BJ (cell line): ENCODE results near the gene GTF2B. TPM values are rescaled to one million over a fixed set of nuclear protein-coding genes. Genes with fewer than 3 reads are reported as not detected.
A peak's percentile ranks its signal among the peaks of the same experiment; 100 is the strongest.
"Not testable (repeated sequence)": the region's sequence is repeated elsewhere in the genome, so short reads cannot be mapped to it uniquely, and the experiment has no call there.

ENCODE experiments used
- CTCF ChIA-PET: fragments of 350-600 bp; formaldehyde crosslinking; extraction: SDS; loops from one replicate; lab custom pipeline; 2021; ENCODE audit warnings: antibody characterized with exemption, inconsistent platforms; lab: Yijun Ruan, JAX
- POLR2A ChIA-PET: fragments of 300-600 bp; sonication (Branson Sonifier 250); formaldehyde crosslinking; extraction: SDS; loops from one replicate; lab custom pipeline; 2021; ENCODE audit warnings: antibody characterized with exemption; lab: Charles Lee
- DNase-seq: peaks from one replicate; pipeline ENCODE4 v3.0.0-alpha.2; 2011; ENCODE audit warnings: low read depth
- H3K27me3 ChIP-seq: 2 replicates; pipeline ENCODE4 v1.6.0; 2011; ENCODE audit warnings: low read length; ENCODE audit not compliant: control insufficient read depth, insufficient read depth
- H3K36me3 ChIP-seq: 2 replicates; pipeline ENCODE4 v1.5.1; 2011; ENCODE audit warnings: low read length; ENCODE audit not compliant: control insufficient read depth, insufficient read depth
- H3K4me3 ChIP-seq: 2 replicates; pipeline ENCODE4 v1.5.1; 2011; ENCODE audit warnings: low read depth, mild to moderate bottlenecking, control low read depth, low read length
- polyA minus RNA-seq: library from RNA; depleted of rRNA, polyadenylated mRNA; stranded (reverse); fragments of >200 nt; gene quantifications from 2 replicates; pipeline ENCODE4 v1.2.3, GENCODE V29; 2011; rRNA and poly(A)+ RNA removed
- polyA plus RNA-seq: library from polyadenylated mRNA; depleted of rRNA; stranded (reverse); fragments of >200 nt; gene quantifications from 2 replicates; pipeline ENCODE4 v1.2.3, GENCODE V29; 2011; rRNA removed
- TF ChIP-seq, protein P1 (sequence below): IDR thresholded peaks from 2 replicates; pipeline ENCODE4 v1.5.1; 2011; ENCODE audit warnings: low read depth, mild to moderate bottlenecking, control low read depth, inconsistent platforms, low read length, moderate library complexity; ENCODE audit not compliant: insufficient read depth

GTF2B gene, protein sequence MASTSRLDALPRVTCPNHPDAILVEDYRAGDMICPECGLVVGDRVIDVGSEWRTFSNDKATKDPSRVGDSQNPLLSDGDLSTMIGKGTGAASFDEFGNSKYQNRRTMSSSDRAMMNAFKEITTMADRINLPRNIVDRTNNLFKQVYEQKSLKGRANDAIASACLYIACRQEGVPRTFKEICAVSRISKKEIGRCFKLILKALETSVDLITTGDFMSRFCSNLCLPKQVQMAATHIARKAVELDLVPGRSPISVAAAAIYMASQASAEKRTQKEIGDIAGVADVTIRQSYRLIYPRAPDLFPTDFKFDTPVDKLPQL
- 22.4 and 39.4 TPM in 2 replicates for polyA plus RNA-seq
- polyA minus RNA-seq: 12.1 and 12.2 TPM in 2 replicates

DNA sequence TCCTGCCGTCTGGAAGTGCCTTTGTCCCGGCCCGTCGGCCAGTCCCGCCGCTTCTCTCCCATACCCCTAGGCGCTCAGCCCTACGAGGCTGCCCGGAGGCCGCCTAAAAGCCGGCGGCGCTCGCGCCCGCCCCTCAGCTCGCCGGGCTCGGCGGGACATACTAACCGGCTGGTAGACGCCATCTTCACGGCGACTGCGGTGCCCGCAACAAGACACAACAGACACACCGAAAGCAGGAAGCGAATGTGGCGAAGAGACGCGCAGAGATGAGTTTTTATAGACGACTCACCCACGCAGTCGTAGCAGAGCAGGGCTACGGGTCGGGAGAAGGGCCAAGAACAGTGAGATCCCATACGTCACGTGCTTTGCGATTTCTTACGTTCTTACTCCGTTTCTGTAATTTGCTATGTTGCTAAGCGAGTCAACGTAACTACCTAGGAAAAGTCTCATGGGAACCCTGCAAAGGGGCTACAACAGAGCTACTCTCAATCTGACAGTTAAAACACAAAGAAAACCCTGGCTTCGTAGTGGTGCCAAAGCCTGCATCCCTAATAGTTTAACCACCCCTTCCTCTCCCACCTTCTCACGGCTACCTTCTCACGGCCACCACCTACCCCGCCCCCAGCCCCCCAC is at the start of gene GTF2B:
Gene GTF2B (minus strand): TSS at position 250 of the 633 bp plus-strand sequence. CDS start 68 bp downstream, at position 182.
- Histone ChIP-seq H3K36me3 (0 out of 2 replicates have a peak, but pooled peaks cover 1% of the 10 kb centered on the region), H3K4me3 (peak within 1 kb of the TSS; percentile 86), H3K27me3 (no peaks in the 10 kb centered on the region)
- ChIA-PET CTCF (interaction anchor here (1.0 to 3.1 kb wide), 3 partner anchors 11 to 16 kb away, joined by 3 to 18 read pairs (median 5); no protein-coding TSS in a partner anchor), POLR2A (interaction anchor here (0.7 kb wide), 1 partner anchor 1012 kb away, joined by 7 read pairs; no protein-coding TSS in a partner anchor)
- TF ChIP-seq, protein P1, sequence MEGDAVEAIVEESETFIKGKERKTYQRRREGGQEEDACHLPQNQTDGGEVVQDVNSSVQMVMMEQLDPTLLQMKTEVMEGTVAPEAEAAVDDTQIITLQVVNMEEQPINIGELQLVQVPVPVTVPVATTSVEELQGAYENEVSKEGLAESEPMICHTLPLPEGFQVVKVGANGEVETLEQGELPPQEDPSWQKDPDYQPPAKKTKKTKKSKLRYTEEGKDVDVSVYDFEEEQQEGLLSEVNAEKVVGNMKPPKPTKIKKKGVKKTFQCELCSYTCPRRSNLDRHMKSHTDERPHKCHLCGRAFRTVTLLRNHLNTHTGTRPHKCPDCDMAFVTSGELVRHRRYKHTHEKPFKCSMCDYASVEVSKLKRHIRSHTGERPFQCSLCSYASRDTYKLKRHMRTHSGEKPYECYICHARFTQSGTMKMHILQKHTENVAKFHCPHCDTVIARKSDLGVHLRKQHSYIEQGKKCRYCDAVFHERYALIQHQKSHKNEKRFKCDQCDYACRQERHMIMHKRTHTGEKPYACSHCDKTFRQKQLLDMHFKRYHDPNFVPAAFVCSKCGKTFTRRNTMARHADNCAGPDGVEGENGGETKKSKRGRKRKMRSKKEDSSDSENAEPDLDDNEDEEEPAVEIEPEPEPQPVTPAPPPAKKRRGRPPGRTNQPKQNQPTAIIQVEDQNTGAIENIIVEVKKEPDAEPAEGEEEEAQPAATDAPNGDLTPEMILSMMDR: no peak
- peak; percentile 77 for DNase-seq

DNA sequence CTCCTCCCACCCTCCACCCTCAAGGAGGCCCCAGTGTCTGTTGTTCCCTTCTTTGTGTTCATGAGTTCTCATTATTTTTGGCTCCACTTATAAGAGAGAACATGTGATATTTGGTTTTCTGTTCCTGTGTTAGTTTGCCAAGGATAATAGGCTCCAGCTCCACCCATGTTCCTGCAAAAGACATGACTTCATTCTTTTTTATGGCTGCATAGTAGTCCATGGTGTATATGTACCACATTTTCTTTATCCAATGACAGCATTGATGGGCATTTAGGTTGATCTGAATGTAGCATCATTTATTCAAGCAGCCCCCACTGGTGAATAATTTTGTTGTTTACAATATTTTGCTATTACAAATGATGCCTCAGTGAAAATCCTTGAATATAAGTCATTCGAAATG is 47.2 kb upstream of the GTF2B start:
- POLR2A ChIA-PET, H3K4me3 ChIP-seq, CTCF ChIA-PET, H3K27me3 ChIP-seq, H3K36me3 ChIP-seq, DNase-seq: not testable (repeated sequence)

GRCh38 chr1:88936760-88937342 is 45.5 kb upstream of the GTF2B start:
- ChIA-PET POLR2A (no interaction called here), CTCF (no interaction called here)
- H3K27me3 ChIP-seq: no peaks in the 10 kb centered on the region
- no peak overlapping the region for H3K4me3 ChIP-seq
- peaks cover 9% of the 10 kb centered on the region for H3K36me3 ChIP-seq
- TF ChIP-seq, protein P1: no peak
- no peak for DNase-seq

- ChIA-PET CTCF (no interaction called here), POLR2A (no interaction called here)
- no peak for DNase-seq
- Histone ChIP-seq H3K4me3 (no peak overlapping the region), H3K36me3 (peaks cover 9% of the 10 kb centered on the region), H3K27me3 (no peaks in the 10 kb centered on the region)
- TF ChIP-seq, protein P1: no peak
These were observed 44.8 kb upstream of the GTF2B start for GRCh38 chr1:88936223-88936523.

DNA sequence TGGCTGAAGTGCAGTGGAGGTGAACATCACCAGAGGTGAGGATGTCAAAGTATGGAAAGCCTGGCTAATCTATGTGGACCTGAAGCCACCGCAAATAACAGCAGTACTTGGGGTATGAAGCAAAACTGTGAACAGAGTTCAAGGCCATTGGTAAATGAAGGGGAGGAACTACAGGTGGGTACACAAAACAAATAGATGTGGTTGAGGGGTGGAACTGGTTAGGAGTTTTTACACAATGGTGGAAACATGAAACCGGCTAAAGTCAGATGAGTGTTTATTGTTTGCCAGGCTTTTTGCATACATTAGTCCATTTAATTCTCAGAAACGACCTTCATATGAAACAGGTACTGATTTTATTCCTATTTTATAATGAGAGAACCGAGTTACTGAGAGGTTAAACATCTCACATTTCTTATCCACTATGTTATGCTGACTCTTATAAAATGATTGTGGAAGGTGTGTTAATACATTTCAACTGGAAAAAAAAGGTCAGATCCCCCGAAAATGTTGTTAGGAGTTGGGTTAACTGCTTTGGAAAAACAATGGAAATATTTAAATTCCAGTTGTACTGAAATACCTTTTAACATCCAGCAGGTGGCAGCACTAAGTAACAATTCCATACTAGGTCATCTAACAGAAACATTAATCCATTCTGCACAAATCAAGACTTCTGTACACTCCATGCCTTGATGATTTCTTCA is 44.3 kb upstream of the GTF2B start:
- ChIA-PET POLR2A (no interaction called here), CTCF (interaction anchor here (1.7 kb wide), 1 partner anchor 10 kb away, joined by 5 read pairs; no protein-coding TSS in a partner anchor)
- Histone ChIP-seq H3K27me3 (no peaks in the 10 kb centered on the region), H3K36me3 (peaks cover 9% of the 10 kb centered on the region), H3K4me3 (no peak overlapping the region)
- DNase-seq: no peak
- TF ChIP-seq, protein P1: peak; percentile 53

DNA sequence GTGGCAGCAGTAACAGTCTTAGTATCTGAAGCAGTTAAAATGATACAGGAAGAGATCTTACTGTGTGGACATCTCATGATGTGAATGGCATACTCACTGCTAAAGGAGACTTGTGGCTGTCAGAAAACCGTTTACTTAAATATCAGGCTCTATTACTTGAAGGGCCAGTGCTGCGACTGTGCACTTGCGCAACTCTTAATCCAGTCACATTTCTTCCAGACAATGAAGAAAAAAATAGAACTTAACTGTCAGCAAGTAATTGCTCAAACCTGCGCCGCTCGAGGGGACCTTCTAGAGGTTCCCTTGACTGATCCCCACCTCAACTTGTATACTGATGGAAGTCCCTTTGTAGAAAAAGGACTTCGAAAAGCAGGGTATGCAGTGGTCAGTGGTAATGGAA is 38.8 kb upstream of the GTF2B start:
- H3K36me3 ChIP-seq, H3K27me3 ChIP-seq, DNase-seq, H3K4me3 ChIP-seq, CTCF ChIA-PET, POLR2A ChIA-PET: not testable (repeated sequence)
